PC-3 (cell line): ENCODE data around the gene LRIG3.

ENCODE experiments used
- EZH2 ChIP-seq: fragments of 300-600 bp; sonication (generic); IDR thresholded peaks from one replicate; pipeline ENCODE4 v1.6.1; 2017; ENCODE audit warnings: antibody characterized with exemption, mild to moderate bottlenecking, low read length; ENCODE audit not compliant: unreplicated experiment
- TF ChIP-seq, protein P1 (sequence below): fragments of 300-600 bp; sonication (generic); conservative IDR thresholded peaks from 2 replicates; pipeline ENCODE4 v1.5.1; 2017; ENCODE audit warnings: antibody characterized with exemption, low read depth, mild to moderate bottlenecking, low read length

DNA sequence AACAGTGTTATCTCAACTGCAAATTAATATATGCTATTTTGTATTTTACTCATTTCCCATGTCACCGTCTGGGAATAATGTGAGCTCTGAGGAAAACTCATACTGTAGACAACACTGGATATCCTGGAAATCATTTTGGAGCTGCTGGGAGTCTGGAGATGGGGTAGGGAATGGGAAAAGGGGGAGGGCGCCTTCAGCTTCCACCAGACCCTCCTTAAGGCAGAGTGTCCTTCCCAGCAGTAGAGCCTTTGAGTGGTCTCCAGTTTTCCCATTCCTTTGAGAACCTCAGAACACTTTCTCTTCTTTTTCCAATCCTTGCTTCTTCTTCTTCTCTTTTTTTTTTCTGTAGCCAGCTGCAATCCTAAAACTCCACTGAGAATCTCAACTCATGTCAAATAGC lies 5.4 kb upstream of the LRIG3 start:
- TF ChIP-seq, protein P1, sequence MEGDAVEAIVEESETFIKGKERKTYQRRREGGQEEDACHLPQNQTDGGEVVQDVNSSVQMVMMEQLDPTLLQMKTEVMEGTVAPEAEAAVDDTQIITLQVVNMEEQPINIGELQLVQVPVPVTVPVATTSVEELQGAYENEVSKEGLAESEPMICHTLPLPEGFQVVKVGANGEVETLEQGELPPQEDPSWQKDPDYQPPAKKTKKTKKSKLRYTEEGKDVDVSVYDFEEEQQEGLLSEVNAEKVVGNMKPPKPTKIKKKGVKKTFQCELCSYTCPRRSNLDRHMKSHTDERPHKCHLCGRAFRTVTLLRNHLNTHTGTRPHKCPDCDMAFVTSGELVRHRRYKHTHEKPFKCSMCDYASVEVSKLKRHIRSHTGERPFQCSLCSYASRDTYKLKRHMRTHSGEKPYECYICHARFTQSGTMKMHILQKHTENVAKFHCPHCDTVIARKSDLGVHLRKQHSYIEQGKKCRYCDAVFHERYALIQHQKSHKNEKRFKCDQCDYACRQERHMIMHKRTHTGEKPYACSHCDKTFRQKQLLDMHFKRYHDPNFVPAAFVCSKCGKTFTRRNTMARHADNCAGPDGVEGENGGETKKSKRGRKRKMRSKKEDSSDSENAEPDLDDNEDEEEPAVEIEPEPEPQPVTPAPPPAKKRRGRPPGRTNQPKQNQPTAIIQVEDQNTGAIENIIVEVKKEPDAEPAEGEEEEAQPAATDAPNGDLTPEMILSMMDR: no peak
- TF ChIP-seq EZH2: no peak
